Stimulated activated CD4-positive, alpha-beta T cell treated with anti-CD3 and anti-CD28 coated beads, Interleukin-12 subunit alpha, Interleukin-12 subunit beta, amount 100 ng/mL, for 48 hours (primary cell): ENCODE results near the gene SLC27A1.
A peak's percentile ranks its signal among the peaks of the same experiment; 100 is the strongest.
"Not testable (repeated sequence)": the region's sequence is repeated elsewhere in the genome, so short reads cannot be mapped to it uniquely, and the experiment has no call there.

Experiments used
- DNase-seq, 3 donors: peaks; one replicate each; pipeline ENCODE4 v3.0.0-alpha.2; 2020; ENCODE audit warnings: low read depth in 2 of 3, low spot score in 1 of 3

The SLC27A1 gene

DNA sequence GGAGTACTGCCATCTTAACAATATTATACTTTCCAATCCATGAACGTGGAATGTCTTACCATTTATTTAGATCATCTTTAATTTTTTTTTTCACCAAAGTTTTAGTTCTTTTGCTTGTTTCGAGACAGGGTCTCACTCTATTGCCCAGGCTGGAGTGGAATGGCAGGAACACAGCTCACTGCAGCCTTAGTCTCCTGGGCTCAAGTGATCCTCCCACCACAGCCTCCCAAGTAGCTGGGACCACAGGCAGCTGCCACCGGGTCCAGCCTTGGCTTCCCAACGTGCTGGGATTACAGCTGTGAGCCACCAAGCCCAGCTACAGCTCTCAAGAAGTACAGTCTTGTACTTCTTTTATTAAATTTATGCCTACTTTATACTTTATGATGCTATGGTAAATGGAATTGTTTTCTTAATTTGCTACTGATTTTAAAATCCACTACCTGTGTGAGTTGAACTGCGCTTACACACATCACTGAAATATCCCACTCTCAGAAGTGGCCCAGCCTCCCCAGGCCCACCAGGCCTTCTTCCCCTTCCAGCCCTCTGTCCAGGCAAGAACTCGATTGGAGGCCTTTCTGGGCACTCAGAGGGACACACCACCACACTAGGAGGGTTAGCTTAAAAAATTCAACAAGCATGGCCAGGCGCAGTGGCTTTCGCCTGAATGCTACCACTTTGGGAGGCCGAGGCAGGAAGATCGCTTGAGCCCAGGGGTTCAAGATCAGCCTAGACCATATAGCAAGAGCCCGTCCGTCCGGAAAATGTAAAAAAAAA is 40.1 kb downstream of the SLC27A1 start:
- no peak for DNase-seq

DNA sequence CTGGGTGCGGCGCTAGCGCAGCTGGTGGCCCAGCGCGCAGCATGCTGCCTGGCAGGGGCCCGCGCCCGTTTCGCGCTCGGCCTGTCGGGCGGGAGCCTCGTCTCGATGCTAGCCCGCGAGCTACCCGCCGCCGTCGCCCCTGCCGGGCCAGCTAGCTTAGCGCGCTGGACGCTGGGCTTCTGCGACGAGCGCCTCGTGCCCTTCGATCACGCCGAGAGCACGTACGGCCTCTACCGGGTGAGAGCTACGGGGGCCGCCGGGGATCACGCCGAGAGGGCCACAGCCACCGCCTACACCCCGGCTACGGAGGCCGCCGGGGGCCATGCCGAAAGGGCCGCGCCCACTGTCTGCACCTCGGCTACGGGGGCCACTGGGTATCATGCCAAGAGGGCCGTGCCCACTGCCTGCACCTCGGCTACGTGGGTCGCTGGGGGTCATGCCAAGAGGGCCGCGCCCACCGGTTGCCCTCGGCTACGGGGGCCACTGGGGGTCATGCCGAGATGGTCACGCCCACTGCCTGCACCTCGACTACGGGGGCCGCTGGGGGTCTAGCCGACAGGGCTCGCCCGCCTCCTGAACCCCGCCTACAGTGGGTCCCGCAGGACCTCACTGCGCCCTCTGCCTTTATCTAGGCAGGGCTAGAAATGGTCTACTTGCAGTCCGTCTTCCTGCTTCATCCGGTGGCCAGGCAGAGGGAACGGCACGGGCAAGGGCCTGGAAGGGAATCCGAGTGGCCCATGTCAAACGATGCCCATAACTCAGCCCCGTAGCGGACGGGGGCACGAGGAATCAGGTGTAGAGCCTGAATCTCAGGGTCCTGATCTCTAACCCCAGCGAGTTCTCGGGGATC is 41.6 kb downstream of the SLC27A1 start:
- DNase-seq, result peak; percentile 70 to 78 (median 77)

DNA sequence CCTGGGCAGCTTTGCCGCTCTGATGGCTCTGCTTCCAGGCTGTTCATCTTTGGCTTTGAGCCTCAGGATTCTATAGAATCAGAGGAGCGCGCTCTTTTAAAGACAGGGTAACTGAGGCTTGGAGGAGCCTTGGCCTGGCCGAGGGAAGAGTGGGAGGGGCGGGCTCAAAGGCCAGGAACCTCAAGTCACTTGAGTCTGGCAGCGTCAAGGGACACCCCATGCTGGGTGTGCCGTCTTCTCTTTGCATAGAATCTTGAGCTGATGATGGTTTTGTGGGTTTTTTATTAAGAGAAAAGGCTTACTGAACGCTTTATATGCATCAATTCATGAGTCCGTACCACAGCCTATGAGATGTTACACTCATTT is 42.2 kb downstream of the SLC27A1 start:
- no peak for DNase-seq

DNA sequence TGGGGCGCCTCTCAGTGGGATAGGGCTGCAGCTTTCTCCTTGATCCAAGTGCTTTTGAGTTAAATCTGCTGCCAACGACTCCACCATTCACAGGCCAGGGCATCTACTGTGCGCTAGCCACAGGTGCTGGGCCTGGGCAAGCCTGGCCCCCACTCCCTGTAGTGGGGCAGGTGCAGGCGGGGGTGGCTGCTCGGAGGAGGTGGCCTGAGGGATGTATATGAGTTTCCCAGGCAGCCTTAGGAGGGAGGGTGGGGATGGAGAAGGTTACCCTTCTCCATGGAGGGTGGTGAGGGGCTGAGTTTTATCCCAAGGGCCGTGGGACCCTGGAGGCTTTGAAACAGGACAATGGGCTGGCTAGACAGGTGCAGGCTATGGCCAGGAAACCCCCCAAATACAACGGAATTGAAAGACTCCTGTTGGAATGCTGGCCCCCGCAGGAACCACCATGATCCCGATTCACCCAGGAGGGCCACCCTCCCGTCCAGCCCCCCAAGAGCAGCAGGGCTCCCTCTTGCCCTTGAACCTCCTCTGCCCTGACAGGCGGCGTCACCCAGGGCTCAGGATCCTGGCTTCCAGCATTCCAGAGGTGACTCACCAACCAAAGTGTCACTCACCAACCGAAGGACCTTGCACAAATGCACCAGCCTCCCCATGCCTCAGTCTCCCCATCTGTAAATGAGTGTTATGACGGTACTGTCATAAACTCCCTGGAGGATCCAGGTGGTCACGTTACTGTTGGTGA is 45.3 kb downstream of the SLC27A1 start:
- DNase-seq, result no peak

DNA sequence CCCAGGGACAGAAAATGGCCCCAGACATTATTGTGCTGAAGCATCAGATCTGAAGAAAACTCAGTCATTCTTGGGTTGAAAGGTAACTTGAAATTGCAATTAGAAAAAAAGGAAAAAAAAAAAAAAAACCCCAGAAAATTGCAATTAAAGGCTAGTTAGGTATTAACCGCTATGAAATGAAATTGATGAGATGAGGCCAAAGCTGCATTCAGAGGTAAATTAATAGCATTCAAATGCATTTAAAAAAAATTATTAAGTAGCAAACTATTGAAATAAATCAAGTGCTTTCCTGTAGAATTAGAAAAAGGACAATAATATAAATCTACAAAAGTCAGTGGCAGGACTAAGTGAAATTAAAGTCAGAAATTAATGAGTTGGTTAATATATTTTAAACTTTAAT is 47.6 kb downstream of the SLC27A1 start:
- DNase-seq, result no peak

DNA sequence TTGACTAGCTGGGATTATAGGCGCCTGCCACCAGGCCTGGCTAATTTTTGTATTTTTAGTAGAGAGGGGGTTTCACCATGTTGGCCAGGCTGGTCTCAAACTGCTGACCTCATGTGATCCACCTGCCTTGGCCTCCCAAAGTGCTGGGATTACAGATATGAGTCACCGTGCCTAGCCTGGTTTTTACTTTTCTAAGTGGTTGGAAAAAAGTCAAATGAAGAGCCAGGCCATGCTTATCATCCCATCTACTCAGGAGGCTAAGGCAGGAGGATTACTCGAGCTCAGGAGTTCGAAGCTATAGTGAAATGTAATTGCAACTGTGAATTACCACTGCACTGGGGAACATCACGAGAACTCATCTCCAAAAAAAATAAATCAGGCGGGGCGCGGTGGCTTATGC is 48.3 kb downstream of the SLC27A1 start:
- not testable (repeated sequence) for DNase-seq

DNA sequence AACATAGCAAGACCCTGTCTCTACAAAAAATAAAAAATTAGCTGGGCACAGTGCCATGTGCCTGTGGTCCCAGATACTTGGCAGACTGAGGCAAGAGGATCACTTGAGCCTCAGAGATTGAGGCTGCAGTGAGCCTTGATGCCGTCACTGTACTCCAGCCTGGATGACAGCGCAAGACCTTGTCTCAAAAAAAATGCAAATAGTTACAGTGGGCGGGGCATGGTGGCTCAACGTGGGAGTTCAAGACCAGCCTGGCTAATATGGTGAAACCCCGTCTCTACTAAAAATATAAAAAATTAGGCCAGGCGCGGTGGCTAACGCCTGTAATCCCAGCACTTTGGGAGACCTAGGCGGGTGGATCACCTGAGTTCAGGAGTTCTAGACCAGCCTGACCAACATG is 49.6 kb downstream of the SLC27A1 start:
- no peak for DNase-seq

DNA sequence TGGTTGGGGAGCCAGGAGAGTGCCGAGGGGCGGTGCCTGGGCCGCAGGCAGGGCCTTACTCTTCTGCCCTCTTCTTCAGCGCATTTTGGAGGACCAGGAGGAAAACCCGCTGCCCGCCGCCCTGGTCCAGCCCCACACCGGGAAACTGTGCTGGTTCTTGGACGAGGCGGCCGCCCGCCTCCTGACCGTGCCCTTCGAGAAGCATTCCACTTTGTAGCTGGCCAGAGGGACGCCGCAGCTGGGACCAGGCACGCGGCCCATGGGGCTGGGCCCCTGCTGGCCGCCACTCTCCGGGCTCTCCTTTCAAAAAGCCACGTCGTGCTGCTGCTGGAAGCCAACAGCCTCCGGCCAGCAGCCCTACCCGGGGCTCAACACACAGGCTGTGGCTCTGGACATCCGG is 50.5 kb downstream of the SLC27A1 start:
- no peak for DNase-seq

DNA sequence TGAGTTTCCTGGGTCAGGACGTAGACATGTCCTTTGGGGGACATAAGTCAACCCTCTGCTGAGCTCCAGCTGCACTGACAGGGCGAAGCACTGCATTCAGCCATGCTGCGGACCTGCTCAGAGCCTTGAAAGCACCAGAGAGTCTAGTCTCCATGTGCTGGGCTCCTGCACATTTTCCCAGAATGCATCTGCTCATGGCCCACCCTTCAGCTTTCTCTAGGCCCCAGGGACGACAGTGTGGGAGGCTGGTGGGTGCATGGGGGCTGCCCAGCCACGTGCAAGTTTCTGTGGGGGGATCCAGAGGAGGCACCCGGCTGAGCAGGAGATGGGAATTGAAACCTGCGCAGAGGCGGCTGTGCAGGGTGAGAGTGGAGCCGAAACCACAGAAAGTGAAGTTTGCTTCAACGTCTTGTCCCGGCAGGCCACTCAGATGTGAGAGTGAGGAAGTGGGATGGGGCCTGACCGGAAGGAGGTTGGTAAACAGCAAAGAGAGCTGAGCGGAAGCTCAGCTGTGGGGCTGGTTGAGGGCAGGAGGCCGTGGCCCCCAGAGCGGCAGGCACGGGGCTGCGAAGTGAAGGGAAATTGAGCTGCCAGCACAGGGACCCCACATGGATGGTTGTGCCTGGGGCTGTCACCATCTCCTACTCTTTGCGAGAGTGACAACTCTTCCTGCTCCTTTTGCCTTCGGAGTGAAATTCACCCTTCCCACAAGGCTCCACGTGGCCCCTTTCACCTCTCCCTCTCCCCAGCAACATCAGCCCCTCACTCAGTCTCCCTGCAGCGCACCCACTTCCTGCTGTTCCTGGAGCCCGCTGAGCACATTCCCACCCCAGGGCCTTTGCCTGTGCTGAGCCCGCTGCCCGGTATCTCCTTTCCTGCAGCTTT is 52.9 kb downstream of the SLC27A1 start:
- DNase-seq, result peak; percentile 40 to 43 (median 42)

DNA sequence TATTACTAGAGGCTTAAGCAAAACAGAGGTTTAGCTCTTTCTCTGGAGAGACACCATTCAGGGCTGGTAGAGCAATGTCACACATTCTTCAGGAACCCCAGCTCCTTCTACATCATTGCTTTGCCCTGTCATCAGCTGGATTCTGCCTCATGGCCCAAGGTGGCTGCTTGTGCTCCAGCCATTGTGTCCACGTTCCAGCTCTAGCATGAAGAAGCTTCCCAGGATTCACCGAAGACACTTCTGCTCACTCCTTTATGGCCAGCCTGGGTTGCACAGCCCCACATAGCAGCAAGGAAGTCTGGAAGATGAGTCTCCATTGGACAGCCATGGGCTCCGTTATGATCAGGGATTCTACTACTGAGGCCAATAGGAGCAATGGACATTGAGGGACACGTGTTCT is 54.3 kb downstream of the SLC27A1 start:
- DNase-seq, result no peak

DNA sequence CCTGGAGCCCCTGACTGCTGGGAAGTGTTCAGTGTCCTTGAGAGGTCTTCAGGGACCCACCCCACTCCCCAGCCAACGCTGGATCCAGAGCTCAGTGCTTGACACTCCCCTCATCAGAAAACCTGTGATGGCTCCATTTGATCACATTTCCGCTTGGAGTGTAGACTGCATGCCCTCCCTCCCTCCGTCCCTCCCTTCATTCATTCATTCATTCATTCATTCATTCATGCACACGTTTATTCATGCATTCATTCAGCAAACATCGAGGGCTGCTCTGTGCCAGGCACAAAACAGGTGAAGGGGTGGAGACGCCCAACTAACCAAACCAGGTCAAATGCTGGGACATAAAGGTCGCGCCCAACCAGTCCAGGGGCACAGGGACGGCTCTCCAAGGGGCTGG is 54.8 kb downstream of the SLC27A1 start:
- no peak for DNase-seq

DNA sequence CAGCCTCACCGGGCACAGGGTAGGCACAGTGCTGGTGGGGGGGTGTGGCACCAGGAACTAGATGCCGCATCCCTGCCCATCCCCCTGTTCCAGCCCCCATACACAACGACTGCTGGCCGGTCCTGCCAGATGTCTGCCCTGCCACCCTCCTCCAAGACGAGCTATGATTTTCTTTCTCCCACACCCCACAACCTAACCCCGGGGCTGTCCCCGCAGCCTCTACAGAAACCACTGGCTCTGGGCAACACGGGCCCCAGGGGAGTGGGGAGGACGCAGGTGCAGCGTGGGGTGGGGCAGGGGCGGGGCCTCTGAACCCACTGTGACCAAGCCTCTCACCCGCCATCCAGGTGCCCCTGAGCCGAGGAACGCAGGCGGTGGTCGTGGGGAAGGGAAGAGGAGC is 56.6 kb downstream of the SLC27A1 start:
- no peak for DNase-seq

DNA sequence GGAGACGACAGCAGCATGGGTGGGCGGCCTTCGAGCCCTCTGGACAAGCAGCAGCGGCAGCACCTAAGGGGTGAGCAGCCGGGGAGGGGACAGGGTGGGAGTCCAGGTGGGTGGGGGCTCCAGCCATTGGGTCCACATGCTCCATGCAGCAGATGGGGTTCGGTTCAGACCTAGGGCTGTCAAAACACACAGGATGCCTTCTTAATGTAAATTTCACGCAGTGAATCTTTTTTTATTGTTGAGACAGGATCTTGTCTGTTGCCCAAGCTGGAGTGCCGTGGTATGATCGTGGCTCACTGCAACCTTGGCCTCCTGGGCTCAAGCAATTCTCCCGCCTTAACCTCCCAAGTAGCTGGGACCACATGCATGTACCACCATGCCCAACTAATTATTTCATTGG is 57.0 kb downstream of the SLC27A1 start:
- no peak for DNase-seq

DNA sequence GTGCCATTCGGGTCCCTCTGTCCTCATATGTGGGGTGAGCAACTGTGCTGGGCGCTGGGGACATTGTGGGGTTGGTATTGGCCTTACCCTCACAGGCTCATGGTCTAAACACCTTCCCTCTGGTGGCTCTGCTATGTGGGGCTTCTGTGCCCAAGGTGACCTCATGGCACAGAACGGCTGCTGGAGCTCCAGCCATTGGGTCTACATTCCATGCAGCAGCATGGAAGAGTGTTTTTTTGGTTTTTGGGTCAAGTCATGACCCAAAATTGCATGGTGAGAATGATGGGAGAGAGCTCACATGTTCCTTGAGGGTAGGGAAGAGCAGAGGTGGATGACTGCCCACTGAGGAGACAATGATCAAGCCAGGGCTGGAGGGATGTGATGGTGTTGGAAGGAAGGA is 58.3 kb downstream of the SLC27A1 start:
- DNase-seq, result no peak

DNA sequence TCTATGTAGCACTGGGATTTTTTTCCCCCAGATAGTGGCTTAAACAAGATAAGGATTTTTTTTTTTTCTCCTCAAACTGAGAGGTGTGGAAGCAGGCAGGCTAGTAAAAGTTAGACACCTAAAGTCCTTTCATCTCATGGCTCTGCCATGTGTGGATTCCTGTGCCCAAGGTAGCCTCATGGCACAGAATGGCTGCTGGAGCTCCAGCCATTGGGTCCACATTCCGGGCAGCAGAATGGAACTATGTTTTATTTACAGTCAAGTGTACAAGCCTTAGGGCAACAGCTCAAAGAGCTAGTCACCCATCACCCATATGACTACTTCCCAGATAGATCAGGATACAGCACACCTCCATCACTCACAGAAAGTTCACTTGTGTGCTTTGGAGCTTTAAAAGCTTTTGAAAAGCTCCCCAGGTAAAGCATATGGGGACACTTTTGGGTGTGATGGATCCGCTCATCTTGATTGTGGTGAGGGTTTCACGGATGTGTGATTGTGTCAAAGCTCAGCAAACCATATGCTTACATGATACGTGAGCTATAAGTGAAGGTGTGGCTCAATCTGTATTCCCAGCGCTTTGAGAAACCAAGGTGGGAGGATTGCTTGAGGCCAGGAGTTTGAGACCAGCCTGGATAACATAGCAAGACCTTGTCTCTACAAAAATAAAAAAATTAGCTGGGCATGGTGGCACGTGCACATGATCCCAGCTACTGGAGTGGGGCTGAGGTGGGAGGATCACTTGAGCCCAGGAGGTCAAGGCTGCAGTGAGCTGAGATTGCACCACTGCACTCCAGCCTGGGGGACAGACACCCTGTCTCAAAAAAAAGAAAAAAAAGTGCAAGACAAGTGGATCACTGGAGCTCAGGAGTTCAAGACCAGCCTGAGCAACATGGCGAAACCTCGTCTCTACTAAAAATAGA is 59.2 kb downstream of the SLC27A1 start:
- DNase-seq, result no peak

DNA sequence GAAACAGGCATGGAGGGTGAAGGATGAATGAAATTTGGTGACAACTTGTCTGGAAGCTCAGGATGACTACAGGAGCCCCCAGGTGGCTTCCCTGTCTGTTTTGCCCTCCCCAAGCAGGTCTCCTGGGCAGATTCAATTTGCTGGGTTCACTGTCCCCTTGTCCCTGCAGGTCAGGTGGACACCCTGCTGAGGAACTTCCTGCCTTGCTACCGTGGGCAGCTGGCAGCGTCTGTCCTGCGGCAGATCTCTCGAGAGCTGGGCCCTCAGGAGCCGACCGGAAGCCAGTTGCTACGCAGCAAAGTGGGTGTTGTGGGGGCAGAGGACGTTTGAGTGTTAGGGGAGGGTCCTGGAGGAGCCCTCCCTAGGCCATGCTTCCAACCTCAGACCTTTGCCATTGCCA is 60.3 kb downstream of the SLC27A1 start:
- DNase-seq, result no peak

DNA sequence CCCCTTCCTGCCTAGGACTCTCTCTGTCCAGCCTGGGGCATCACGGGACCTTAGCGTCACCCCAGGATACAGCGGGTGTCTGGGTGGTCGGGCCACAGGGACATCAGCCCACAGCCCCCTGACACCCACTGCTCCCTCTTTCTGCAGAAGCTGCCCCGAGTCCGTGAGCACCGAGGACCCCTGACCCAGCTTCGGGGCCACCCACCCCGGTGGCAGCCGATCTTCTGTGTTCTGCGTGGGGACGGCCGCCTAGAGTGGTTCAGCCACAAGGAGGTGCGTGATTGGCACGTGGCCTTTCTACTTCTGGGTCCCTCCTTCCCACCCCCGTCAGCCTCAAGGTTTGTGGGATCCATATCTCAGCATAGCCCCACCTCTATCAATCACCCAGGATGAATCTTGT is 61.8 kb downstream of the SLC27A1 start:
- no peak for DNase-seq

DNA sequence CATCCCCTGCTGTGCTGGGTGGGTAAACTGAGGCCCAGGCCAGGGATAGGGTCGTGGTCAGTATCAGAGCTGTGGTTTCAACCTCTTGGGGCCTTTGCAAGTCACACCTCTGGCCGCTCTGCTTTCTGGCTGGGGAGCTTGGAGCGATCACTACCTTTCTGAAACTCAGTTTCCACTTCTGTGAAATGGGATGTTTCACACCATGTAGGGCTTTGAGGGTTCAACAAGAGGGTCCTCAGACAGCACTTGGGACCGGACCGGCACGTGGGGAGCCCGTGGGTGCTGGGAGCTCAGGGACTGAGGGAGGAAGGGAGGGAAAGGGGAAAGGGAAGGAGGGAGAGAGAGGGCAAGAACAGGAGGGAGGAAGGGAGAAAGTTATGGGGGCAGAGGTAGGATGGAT is 62.2 kb downstream of the SLC27A1 start:
- no peak for DNase-seq

DNA sequence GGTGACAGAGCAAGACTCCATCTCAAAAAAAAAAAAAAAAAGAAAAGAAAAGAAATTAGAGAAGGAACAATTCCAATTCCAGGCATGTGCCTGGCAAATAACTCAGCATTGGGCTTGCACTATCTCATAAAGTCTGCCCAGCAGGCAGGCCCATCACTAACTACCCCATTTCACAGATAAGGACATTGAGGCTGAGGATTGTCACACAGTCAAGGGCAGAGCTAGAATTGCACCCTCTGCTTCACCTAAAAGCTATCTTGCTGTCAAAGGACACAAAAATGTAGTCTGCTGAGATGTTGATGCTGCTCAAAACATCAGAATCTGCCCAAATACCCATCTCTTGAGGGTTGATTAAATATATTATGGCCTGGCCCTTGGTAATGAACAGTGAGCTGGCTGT is 64.4 kb downstream of the SLC27A1 start:
- DNase-seq, result no peak

DNA sequence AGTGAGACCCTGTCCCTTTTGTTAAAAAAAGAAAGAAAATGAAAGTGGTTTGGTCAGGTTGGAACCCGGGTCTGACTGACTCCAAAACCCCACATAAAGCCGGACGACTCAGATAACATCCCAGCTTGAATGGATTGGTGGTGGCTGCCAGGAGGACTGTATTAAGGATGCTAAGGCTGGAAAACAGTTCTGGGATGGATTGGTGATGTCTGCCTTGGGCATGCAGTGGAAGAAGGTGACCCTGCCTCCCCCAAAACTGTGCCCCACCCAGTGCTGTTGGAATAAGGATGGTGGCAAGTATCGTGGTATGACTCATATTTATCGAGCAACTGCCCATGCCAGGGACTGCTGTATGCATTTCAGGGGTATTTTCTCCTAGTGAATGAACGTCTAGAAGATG is 66.6 kb downstream of the SLC27A1 start:
- DNase-seq, result no peak
